GM12801 (cell line): ENCODE measurements around the gene AGAP1.

Experiments
- CTCF ChIP-seq: IDR thresholded peaks from one replicate; pipeline ENCODE4 v1.5.1; 2011; ENCODE audit warnings: control low read depth; ENCODE audit not compliant: insufficient read length; ENCODE audit errors: extremely low read depth

The AGAP1 gene

GRCh38 chr2:235834781-235835180 is 340.9 kb downstream of the AGAP1 start:
- no peak for TF ChIP-seq CTCF

GRCh38 chr2:235835810-235836209 is 342.0 kb downstream of the AGAP1 start:
- no peak for TF ChIP-seq CTCF

DNA sequence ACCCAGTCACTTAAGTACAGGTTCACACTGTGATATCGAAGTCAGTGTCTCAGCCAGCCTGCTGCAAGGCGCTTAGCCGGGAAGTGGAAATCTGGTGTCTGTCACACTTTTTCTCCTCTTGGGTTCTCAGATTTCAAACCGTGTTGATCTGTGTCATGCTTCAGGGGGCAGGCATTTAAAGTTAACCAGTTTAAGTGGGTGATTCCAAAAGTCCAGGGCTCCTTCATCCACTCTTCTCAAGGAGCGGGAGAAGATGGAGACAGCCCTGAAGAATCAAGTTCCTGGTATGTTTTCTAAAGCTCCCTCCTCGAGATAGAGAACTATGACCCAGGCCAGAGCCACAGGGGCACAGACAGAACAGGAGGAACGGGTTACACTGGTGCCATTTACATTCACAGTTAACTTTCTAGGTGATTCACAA is 342.7 kb downstream of the AGAP1 start:
- no peak for TF ChIP-seq CTCF

GRCh38 chr2:235839226-235839625 is 345.4 kb downstream of the AGAP1 start:
- TF ChIP-seq CTCF, result no peak

DNA sequence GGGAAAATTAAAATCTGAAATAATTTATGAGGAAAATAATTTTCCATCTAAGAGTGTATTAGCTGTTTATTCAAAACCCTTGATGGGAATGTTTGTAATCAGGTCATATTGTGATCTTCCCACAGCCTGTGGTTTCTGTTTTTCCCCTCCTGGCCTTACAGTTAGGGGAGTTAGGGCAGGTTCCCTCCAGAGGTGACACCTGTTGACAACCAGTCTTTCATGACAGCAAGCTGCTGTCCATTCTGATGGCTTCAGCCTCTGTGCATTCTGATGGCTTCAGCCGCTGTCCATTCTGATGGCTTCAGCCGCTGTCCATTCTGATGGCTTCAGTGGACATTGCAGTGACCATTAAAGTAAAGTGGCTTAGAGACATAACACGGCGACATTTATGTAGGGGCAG is 346.1 kb downstream of the AGAP1 start:
- TF ChIP-seq CTCF, result no peak

DNA sequence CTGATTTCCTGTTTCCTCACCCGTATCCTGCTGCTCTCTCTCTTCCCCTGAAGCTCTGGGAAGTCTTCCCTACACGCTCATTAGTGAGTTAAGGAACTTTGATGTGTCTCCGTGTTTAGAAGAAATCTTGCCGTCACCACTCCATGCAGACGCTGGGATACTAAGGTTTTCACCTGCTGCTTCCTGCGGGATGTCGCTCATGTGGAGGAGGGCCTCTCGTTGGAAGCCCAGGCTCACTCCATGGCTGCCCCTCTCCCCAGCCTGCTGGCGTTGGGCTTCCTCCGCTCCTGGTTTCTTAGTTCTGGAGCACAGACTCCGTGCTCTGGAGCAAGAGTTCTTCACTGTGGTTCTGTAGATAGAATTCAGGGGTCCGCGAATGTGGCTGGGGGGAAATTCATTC is 348.0 kb downstream of the AGAP1 start:
- no peak for TF ChIP-seq CTCF

DNA sequence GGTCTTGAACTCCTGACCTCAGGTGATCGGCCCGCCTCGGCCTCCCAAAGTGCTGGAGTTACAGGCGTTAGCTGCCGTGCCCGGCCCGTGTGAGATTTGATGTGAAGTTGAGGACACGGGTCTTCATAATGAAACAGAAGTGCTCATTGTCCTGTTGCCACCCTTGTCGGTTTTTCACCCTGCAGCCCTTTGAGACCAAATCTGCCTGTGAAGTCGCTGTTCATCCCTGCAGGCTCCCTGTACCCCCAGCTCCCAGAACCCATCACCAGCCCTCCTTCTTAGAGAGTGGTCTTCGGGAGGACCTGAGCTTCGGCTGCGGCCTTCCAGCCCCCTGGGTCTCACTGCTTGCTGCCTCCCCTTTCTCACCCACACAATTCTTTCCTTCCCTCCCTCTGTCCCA is 349.1 kb downstream of the AGAP1 start:
- no peak for TF ChIP-seq CTCF
